Testis (tissue), 2 donors: Measurements from ENCODE around the gene CFAP126.

Experiments
- CTCF ChIP-seq, 3 experiments: fragments of 450-650 bp in 2 of 3; fragments of 200-600 bp in 1 of 3; sonication (generic) in 1 of 3; IDR thresholded peaks; one replicate each; pipeline ENCODE4 v1.5.1; 2016 to 2019; ENCODE audit warnings: antibody characterized with exemption in 3 of 3, mild to moderate bottlenecking in 2 of 3, moderate library complexity in 1 of 3
- POLR2A ChIP-seq: fragments of 450-650 bp; IDR thresholded peaks from one replicate; pipeline ENCODE4 v1.6.1; 2017; ENCODE audit warnings: antibody characterized with exemption, mild to moderate bottlenecking, moderate library complexity

GRCh38 chr1:161333166-161333565 lies 34.5 kb downstream of the CFAP126 start:
- no peak for TF ChIP-seq CTCF (IDR thresholded peaks at IDR 0.05)
- no peak for TF ChIP-seq POLR2A
